Caco-2 (cell line): ENCODE measurements around the gene CMBL. TPM values are rescaled to one million over a fixed set of nuclear protein-coding genes. Genes with fewer than 3 reads are reported as not detected.

ENCODE experiments used
- BruUV-seq: library from RNA; stranded (reverse); fragments of 400-500 nt; replicated peaks from 2 replicates; lab custom pipeline; 2021; lab: Mats Ljungman, UMichigan
- CTCF ChIA-PET: fragments of 300-600 bp; sonication (Branson Sonifier 250); formaldehyde crosslinking; loops from one replicate; lab custom pipeline; 2022; ENCODE audit warnings: antibody characterized with exemption; lab: Charles Lee
- POLR2A ChIA-PET: fragments of 300-600 bp; sonication (Branson Sonifier 250); formaldehyde crosslinking; loops from one replicate; lab custom pipeline; 2022; ENCODE audit warnings: antibody characterized with exemption; lab: Charles Lee
- DNase-seq, 2 experiments: peaks; one replicate each; pipeline versions ENCODE4 v3.0.0 to v3.0.0-alpha.2; 2020 to 2022
- H3K27me3 ChIP-seq: replicated peaks from 2 replicates; pipeline ENCODE4 v1.6.0; 2011; ENCODE audit warnings: low read length; ENCODE audit not compliant: control insufficient read depth, insufficient read depth
- H3K36me3 ChIP-seq: 2 replicates; pipeline ENCODE4 v1.5.1; 2011; ENCODE audit warnings: low read length; ENCODE audit not compliant: control insufficient read depth, insufficient read depth
- H3K4me1 ChIP-seq: fragments of 250-450 bp; sonication (Bioruptor Pico); 2 replicates; pipeline ENCODE4 v1.5.1; 2020; ENCODE audit warnings: mild to moderate bottlenecking
- H3K4me3 ChIP-seq: 2 replicates; pipeline ENCODE4 v1.5.1; 2011; ENCODE audit warnings: low read depth, mild to moderate bottlenecking, control low read depth, low read length
- H3K9me3 ChIP-seq: fragments of 250-450 bp; sonication (Bioruptor Pico); 2 replicates; pipeline ENCODE4 v1.5.1; 2020; ENCODE audit warnings: mild to moderate bottlenecking, moderate library complexity
- H3K27ac Mint-ChIP-seq: one replicate; pipeline ENCODE4 v1.8.0; 2022; ENCODE audit warnings: mixed read lengths; ENCODE audit not compliant: unreplicated experiment
- H3K27me3 Mint-ChIP-seq: one replicate; pipeline ENCODE4 v1.8.0; 2022; ENCODE audit warnings: mixed read lengths; ENCODE audit not compliant: insufficient read depth, unreplicated experiment
- H3K36me3 Mint-ChIP-seq: one replicate; pipeline ENCODE4 v1.8.0; 2022; ENCODE audit warnings: mild to moderate bottlenecking, mixed read lengths; ENCODE audit not compliant: insufficient read depth, unreplicated experiment
- H3K4me1 Mint-ChIP-seq: one replicate; pipeline ENCODE4 v1.8.0; 2022; ENCODE audit warnings: low read depth, mixed read lengths; ENCODE audit not compliant: unreplicated experiment
- H3K4me3 Mint-ChIP-seq: one replicate; pipeline ENCODE4 v1.8.0; 2022; ENCODE audit warnings: mild to moderate bottlenecking, moderate library complexity, mixed read lengths; ENCODE audit not compliant: unreplicated experiment
- H3K9me3 Mint-ChIP-seq: one replicate; pipeline ENCODE4 v1.8.0; 2022; ENCODE audit warnings: mixed read lengths; ENCODE audit not compliant: unreplicated experiment
- intact Hi-C: fragments of 100-400 bp; cut with micrococcal nuclease; formaldehyde crosslinking; loops from one replicate; pipeline ENCODE4 v1.10.0; 2022; ENCODE audit not compliant: unreplicated experiment
- total RNA-seq: library from RNA; stranded (reverse); gene quantifications from 2 replicates; pipeline ENCODE4 v1.2.3, GENCODE V29; 2022
- TF ChIP-seq, protein P1 (sequence below), 2 experiments: fragments of 200-600 bp in 1 of 2; IDR thresholded peaks; 1 replicate in 1 of 2; 2 replicates in 1 of 2; pipeline versions ENCODE4 v1.5.1 to v1.8.0; 2011 to 2022; ENCODE audit warnings: antibody characterized with exemption in 1 of 2, control low read depth in 1 of 2, inconsistent platforms in 1 of 2, low read depth in 1 of 2, low read length in 1 of 2, mild to moderate bottlenecking in 1 of 2, moderate library complexity in 1 of 2; ENCODE audit not compliant: insufficient read depth in 1 of 2, severe bottlenecking in 1 of 2, unreplicated experiment in 1 of 2

The CMBL gene
- total RNA-seq, 1 experiment from 2014 or later: 18.4 TPM

DNA sequence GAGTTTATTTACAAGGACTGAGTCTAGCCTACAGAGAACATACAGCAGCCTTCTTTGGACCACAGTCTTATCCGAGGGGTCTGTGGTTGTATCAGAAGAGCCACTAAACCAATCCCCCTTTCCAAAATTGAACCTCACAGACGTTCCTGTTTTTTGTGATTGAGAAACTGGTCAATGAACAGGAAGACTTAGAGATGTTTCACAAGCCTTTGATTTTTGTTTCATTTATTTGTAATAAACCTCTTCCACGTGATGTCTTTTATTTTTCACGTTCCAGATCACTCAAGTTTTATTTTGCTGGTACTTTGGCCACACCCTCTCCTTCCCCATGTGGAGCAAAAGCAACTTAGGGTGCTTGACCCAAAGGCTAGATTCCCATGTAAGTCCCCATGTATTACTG is 41.6 kb downstream of the CMBL start:
- no peaks in the 10 kb centered on the region for H3K4me1 ChIP-seq
- intact Hi-C loops: no loop called here
- no TSS peak for BruUV-seq
- no peak overlapping the region for H3K4me3 Mint-ChIP-seq
- peaks cover 7% of the 10 kb centered on the region for H3K4me1 Mint-ChIP-seq
- ChIA-PET CTCF (interaction anchor here (1.5 kb wide), 1 partner anchor 18 kb away, joined by 3 read pairs; no protein-coding TSS in a partner anchor), POLR2A (no interaction called here)
- TF ChIP-seq, protein P1, sequence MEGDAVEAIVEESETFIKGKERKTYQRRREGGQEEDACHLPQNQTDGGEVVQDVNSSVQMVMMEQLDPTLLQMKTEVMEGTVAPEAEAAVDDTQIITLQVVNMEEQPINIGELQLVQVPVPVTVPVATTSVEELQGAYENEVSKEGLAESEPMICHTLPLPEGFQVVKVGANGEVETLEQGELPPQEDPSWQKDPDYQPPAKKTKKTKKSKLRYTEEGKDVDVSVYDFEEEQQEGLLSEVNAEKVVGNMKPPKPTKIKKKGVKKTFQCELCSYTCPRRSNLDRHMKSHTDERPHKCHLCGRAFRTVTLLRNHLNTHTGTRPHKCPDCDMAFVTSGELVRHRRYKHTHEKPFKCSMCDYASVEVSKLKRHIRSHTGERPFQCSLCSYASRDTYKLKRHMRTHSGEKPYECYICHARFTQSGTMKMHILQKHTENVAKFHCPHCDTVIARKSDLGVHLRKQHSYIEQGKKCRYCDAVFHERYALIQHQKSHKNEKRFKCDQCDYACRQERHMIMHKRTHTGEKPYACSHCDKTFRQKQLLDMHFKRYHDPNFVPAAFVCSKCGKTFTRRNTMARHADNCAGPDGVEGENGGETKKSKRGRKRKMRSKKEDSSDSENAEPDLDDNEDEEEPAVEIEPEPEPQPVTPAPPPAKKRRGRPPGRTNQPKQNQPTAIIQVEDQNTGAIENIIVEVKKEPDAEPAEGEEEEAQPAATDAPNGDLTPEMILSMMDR (IDR thresholded peaks at IDR 0.05; ENCODE audit: insufficient read depth in 1 of 2, low read depth in 1 of 2, low read length in 1 of 2, severe bottlenecking in 1 of 2, unreplicated experiment in 1 of 2): no peak
- no peaks in the 10 kb centered on the region for H3K27me3 ChIP-seq
- H3K36me3 ChIP-seq: no peaks in the 10 kb centered on the region; the same call in none of the 2 replicates
- H3K4me3 ChIP-seq: no peak overlapping the region
- no peaks in the 10 kb centered on the region for H3K9me3 ChIP-seq
- H3K36me3 Mint-ChIP-seq: peaks cover 72% of the 10 kb centered on the region
- no peak overlapping the region for H3K27ac Mint-ChIP-seq
- H3K27me3 Mint-ChIP-seq: no peaks in the 10 kb centered on the region
- no peak for DNase-seq
- no peaks in the 10 kb centered on the region for H3K9me3 Mint-ChIP-seq

DNA sequence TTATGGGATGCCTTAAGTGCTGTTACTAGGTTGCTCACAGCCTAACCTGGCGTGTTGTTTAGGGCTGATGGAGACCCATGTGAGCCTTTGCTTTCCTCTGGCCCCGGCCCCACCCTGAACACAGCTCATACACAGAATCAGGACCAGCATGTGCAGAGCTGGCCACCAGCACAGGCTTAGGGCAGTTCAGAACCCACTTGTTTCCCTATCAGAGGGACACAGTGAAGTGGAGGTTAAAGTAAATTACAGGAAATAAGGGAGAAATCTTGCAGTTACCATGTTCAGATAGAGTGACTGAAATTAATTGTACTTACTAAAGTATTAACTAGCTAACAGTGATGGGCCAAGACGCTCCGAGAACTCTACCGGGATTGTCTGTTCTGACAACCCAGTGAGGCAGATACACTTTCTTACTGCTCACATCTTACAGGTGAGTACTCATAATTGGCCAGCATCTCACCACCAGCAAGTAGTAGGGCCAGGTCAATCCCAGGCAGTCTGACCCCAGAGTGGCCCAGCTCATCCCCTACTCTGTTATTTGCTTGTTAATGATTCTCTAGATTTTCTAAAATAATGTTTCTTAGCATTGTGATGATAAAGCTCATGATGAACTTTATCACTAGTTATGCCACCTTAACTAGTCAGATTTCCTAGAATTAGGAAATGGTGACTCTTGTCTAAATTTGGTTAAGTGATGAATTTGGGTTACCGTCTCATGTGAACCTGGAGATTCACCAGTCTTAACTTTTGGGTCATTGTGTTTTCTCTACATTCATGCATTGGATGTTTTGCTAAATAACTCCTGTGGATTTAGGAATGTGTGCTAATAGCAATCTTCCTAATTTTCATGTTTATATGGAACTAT is 42.2 kb downstream of the CMBL start:
- no peaks in the 10 kb centered on the region for H3K27me3 Mint-ChIP-seq
- H3K4me3 Mint-ChIP-seq: no peak overlapping the region
- Histone ChIP-seq H3K4me3 (no peak overlapping the region), H3K27me3 (no peaks in the 10 kb centered on the region), H3K9me3 (no peaks in the 10 kb centered on the region), H3K4me1 (no peaks in the 10 kb centered on the region), H3K36me3 (peaks cover 2% of the 10 kb centered on the region)
- BruUV-seq: no TSS peak
- CTCF ChIA-PET: interaction anchor here (0.6 to 1.5 kb wide), 2 partner anchors 19 to 91 kb away, joined by 3 read pairs; no protein-coding TSS in a partner anchor
- intact Hi-C loops: no loop called here
- no peak for DNase-seq
- H3K4me1 Mint-ChIP-seq: peaks cover 7% of the 10 kb centered on the region
- H3K36me3 Mint-ChIP-seq: peaks cover 78% of the 10 kb centered on the region
- TF ChIP-seq, protein P1 (IDR thresholded peaks at IDR 0.05; ENCODE audit: insufficient read depth in 1 of 2, low read depth in 1 of 2, low read length in 1 of 2, severe bottlenecking in 1 of 2, unreplicated experiment in 1 of 2): no peak
- no peaks in the 10 kb centered on the region for H3K9me3 Mint-ChIP-seq
- POLR2A ChIA-PET: interaction anchor here (0.6 kb wide), 1 partner anchor 88 kb away, joined by 3 read pairs; the partner anchor contains the start of gene MARCHF6
- no peak overlapping the region for H3K27ac Mint-ChIP-seq

DNA sequence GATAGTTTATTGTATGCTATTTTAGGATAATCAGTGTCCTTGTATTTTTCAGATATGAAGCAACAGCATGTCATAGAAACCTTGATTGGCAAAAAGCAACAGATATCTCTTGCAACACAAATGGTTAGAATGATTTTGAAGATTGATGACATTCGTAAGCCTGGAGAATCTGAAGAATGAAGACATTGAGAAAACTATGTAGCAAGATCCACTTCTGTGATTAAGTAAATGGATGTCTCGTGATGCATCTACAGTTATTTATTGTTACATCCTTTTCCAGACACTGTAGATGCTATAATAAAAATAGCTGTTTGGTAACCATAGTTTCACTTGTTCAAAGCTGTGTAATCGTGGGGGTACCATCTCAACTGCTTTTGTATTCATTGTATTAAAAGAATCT is 43.1 kb downstream of the CMBL start:
- TF ChIP-seq, protein P1 (IDR thresholded peaks at IDR 0.05; ENCODE audit: insufficient read depth in 1 of 2, low read depth in 1 of 2, low read length in 1 of 2, severe bottlenecking in 1 of 2, unreplicated experiment in 1 of 2): no peak
- DNase-seq: no peak
- CTCF ChIA-PET: interaction anchor here (0.6 to 1.5 kb wide), 2 partner anchors 20 to 92 kb away, joined by 3 read pairs; no protein-coding TSS in a partner anchor
- Histone ChIP-seq H3K36me3 (peaks cover 4% of the 10 kb centered on the region), H3K9me3 (no peaks in the 10 kb centered on the region), H3K27me3 (no peaks in the 10 kb centered on the region), H3K4me1 (no peaks in the 10 kb centered on the region), H3K4me3 (no peak overlapping the region)
- Mint-ChIP-seq H3K4me1 (peaks cover 12% of the 10 kb centered on the region), H3K9me3 (no peaks in the 10 kb centered on the region), H3K4me3 (no peak overlapping the region), H3K27me3 (no peaks in the 10 kb centered on the region), H3K27ac (no peak overlapping the region), H3K36me3 (peaks cover 87% of the 10 kb centered on the region)
- BruUV-seq: no TSS peak
- intact Hi-C loops: no loop called here
- POLR2A ChIA-PET: no interaction called here
